ENCODE measurements around the gene CTF1.

GRCh38 chr16:30893417-30893743, 3.0 kb upstream of the CTF1 start:
- TF ChIP-seq, protein P1, sequence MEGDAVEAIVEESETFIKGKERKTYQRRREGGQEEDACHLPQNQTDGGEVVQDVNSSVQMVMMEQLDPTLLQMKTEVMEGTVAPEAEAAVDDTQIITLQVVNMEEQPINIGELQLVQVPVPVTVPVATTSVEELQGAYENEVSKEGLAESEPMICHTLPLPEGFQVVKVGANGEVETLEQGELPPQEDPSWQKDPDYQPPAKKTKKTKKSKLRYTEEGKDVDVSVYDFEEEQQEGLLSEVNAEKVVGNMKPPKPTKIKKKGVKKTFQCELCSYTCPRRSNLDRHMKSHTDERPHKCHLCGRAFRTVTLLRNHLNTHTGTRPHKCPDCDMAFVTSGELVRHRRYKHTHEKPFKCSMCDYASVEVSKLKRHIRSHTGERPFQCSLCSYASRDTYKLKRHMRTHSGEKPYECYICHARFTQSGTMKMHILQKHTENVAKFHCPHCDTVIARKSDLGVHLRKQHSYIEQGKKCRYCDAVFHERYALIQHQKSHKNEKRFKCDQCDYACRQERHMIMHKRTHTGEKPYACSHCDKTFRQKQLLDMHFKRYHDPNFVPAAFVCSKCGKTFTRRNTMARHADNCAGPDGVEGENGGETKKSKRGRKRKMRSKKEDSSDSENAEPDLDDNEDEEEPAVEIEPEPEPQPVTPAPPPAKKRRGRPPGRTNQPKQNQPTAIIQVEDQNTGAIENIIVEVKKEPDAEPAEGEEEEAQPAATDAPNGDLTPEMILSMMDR (IDR thresholded peaks at IDR 0.05), result no peak
- TF ChIP-seq ZFX (IDR thresholded peaks at IDR 0.05; ENCODE audit: borderline replicate concordance), result no peak
